Fibroblast of mammary gland (primary cell): ENCODE data around the gene C1orf50.
"Not testable (repeated sequence)": the region's sequence is repeated elsewhere in the genome, so short reads cannot be mapped to it uniquely, and the experiment has no call there.

Experiments used
- DNase-seq: peaks from one replicate; pipeline ENCODE4 v3.0.0-alpha.2; 2010; ENCODE audit warnings: low read depth
- H3K4me3 ChIP-seq: 2 replicates; pipeline ENCODE4 v1.5.1; 2011; ENCODE audit warnings: low read depth, mild to moderate bottlenecking, low read length, moderate library complexity; ENCODE audit not compliant: control insufficient read depth
- TF ChIP-seq, protein P1 (sequence below): conservative IDR thresholded peaks from 2 replicates; pipeline ENCODE4 v1.5.1; 2011; ENCODE audit warnings: low read depth, low read length, inconsistent platforms; ENCODE audit not compliant: control insufficient read depth, insufficient read depth

The C1orf50 gene

GRCh38 chr1:42766741-42767509, at the start of gene C1orf50, which contains the start of gene P3H1:
C1orf50 (plus strand) TSS chr1:42767249; CDS start chr1:42767312, 63 bp downstream.
P3H1 (minus strand) TSS chr1:42767028; CDS start chr1:42766971, 57 bp downstream.
- peak; percentile 97 for DNase-seq
- H3K4me3 ChIP-seq = peak within 1 kb of the TSS; percentile 97
- TF ChIP-seq, protein P1, sequence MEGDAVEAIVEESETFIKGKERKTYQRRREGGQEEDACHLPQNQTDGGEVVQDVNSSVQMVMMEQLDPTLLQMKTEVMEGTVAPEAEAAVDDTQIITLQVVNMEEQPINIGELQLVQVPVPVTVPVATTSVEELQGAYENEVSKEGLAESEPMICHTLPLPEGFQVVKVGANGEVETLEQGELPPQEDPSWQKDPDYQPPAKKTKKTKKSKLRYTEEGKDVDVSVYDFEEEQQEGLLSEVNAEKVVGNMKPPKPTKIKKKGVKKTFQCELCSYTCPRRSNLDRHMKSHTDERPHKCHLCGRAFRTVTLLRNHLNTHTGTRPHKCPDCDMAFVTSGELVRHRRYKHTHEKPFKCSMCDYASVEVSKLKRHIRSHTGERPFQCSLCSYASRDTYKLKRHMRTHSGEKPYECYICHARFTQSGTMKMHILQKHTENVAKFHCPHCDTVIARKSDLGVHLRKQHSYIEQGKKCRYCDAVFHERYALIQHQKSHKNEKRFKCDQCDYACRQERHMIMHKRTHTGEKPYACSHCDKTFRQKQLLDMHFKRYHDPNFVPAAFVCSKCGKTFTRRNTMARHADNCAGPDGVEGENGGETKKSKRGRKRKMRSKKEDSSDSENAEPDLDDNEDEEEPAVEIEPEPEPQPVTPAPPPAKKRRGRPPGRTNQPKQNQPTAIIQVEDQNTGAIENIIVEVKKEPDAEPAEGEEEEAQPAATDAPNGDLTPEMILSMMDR = no peak

DNA sequence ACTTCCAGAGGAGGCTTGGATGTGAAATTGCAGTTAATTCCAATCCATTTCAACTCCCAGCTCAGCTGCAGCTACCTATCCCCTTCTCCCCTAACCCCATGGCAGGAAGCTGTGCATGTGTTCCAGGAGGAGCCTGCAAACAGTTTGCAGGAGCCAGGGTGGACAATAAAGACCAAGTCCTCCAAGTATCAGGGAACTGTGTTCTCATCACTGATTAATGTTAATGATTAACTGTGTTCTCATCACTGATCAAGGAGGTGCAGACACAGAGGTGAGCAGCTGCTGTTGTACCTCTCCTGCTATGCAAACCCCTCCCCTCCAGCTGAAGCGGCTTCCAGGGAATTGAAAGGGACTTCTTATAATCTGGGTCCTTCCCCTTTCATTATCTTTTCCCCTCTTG, 46.2 kb upstream of the C1orf50 start:
- DNase-seq = no peak
- H3K4me3 ChIP-seq = no peak overlapping the region
- TF ChIP-seq, protein P1 = no peak

GRCh38 chr1:42721926-42722325, 45.1 kb upstream of the C1orf50 start:
- TF ChIP-seq, protein P1 = no peak
- DNase-seq = no peak
- no peak overlapping the region for H3K4me3 ChIP-seq

DNA sequence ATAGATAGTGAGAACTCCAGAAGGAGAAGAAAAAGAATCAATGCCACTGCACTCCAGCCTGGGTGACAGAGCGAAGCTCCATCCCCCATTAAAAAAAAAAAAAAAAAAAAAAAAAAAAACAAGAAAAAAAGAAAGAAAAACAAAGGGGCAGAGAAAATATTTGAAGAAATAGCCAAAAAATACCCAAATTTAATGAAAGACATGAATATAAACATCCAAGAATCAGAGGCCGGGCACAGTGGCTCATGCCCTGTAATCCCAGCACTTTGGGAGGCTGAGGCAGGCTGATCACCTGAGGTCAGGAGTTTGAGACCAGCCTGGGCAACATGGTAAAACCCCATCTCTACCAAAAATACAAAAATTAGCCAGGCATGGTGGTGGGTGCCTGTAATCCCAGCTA, 44.6 kb upstream of the C1orf50 start:
- not testable (repeated sequence) for DNase-seq, H3K4me3 ChIP-seq

- no peak for DNase-seq
- TF ChIP-seq, protein P1 = no peak
- no peak overlapping the region for H3K4me3 ChIP-seq
These were observed 43.5 kb upstream of the C1orf50 start for GRCh38 chr1:42723511-42723910.

DNA sequence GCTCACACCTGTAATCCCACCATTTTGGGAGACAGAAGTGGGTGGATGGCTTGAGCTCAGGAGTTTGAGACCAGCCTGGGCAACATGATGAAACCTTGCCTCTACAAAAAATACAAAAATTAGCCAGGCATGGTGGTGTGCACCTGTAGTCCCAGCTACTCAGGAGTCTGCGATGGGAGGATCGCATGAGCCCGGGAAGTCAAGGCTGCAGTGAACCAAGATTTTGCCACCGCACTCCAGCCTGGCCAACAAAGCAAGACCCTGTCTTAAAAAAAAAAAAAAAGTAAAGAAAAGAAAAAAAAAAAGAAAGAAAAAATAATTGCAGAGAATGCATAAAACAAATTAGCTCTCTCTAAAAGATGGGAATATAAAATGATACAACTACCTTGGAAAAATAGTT, 41.2 kb upstream of the C1orf50 start:
- H3K4me3 ChIP-seq, DNase-seq: not testable (repeated sequence)

DNA sequence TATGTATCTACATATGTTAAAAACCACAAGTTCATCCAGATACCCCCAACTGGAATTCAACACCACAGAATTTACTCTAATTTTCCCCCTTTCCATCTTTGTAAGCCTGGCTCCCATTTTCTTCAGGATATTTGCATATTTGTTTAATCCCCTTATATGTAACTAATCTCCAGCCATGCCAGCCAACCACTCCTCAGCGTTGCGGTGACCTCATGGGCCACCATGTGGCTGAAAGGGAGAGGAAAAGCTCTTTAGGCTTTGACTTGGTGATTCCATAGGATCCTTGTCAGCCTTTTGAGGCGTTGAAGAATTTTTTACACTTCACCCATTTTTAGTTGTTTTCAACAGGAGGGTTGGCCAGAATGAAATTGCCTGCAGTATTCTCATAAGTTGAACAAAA, 37.0 kb upstream of the C1orf50 start:
- no peak overlapping the region for H3K4me3 ChIP-seq
- TF ChIP-seq, protein P1 = no peak
- no peak for DNase-seq

GRCh38 chr1:42730988-42731387, 36.1 kb upstream of the C1orf50 start:
- TF ChIP-seq, protein P1 = no peak
- DNase-seq = peak; percentile 14
- no peak overlapping the region for H3K4me3 ChIP-seq
